Stomach (tissue), 9 donors: ENCODE results near the gene FYTTD1. TPM values are rescaled to one million over a fixed set of nuclear protein-coding genes. Genes with fewer than 3 reads are reported as not detected.
"Not testable (repeated sequence)": the region's sequence is repeated elsewhere in the genome, so short reads cannot be mapped to it uniquely, and the experiment has no call there.

Source experiments
- DNase-seq, 2 donors: peaks; one replicate each; pipeline versions ENCODE4 v3.0.0 to v3.0.0-alpha.2; 2013 to 2019
- H3K27ac ChIP-seq, 5 donors: fragments of 200-600 bp in 4 of 5; sonication (generic) in 4 of 5; one replicate each; pipeline ENCODE4 v1.5.1; 2013 to 2019; ENCODE audit warnings: mild to moderate bottlenecking in 1 of 5, moderate library complexity in 1 of 5
- H3K27me3 ChIP-seq, 3 donors: fragments of 200-600 bp; sonication (generic); one replicate each; pipeline ENCODE4 v1.5.1; 2017 to 2019; ENCODE audit warnings: mixed run types in 1 of 3
- H3K36me3 ChIP-seq, 4 donors: fragments of 200-600 bp; sonication (generic); 1 replicate in 3 of 4; 2 replicates in 1 of 4; pipeline ENCODE4 v1.5.1; 2016 to 2019
- H3K4me1 ChIP-seq, 4 donors: fragments of 200-600 bp; sonication (generic); one replicate each; pipeline ENCODE4 v1.5.1; 2016 to 2019
- H3K4me3 ChIP-seq, 4 donors: fragments of 200-600 bp; sonication (generic) in 3 of 4; one replicate each; pipeline ENCODE4 v1.5.1; 2016 to 2019; ENCODE audit warnings: mild to moderate bottlenecking in 1 of 4
- H3K9me3 ChIP-seq, 4 donors: fragments of 200-600 bp; sonication (generic); one replicate each; pipeline ENCODE4 v1.5.1; 2016 to 2019
- EP300 ChIP-seq: sonication (generic); formaldehyde crosslinking; IDR thresholded peaks from one replicate; pipeline ENCODE4 v1.6.1; 2017; ENCODE audit warnings: antibody characterized with exemption
- POLR2A ChIP-seq, 4 donors: fragments of 450-650 bp; IDR thresholded peaks; one replicate each; pipeline ENCODE4 v1.6.1; 2016; ENCODE audit warnings: antibody characterized with exemption in 4 of 4, control low read depth in 2 of 4, mild to moderate bottlenecking in 1 of 4, moderate library complexity in 1 of 4
- POLR2AphosphoS5 ChIP-seq, 3 donors: sonication (generic); formaldehyde crosslinking; IDR thresholded peaks; one replicate each; pipeline ENCODE4 v1.6.1; 2016; ENCODE audit warnings: antibody characterized with exemption in 3 of 3
- WGBS, 5 donors: extraction: QIAGEN DNeasy Blood & Tissue Kit in 3 of 5; methylation state at CpG; one replicate each; pipeline versions ENCODE4 v1.1.5 to v1.1.7; 2013 to 2018; 5-methylcytosine and 5-hydroxymethylcytosine counted together
- intact Hi-C: fragments of 100-400 bp; cut with DNase I; formaldehyde crosslinking; loops from one replicate; pipeline ENCODE4 v1.15.1; 2023; ENCODE audit warnings: low total_unique reads
- polyA plus RNA-seq, 3 donors: library from polyadenylated mRNA; stranded (reverse); fragments of 200-250 nt; gene quantifications; one replicate each; pipeline ENCODE4 v1.2.3, GENCODE V29; 2013
- total RNA-seq, 5 donors: library from RNA; depleted of rRNA; stranded (reverse); fragments of >200 nt; gene quantifications; one replicate each; pipeline versions ENCODE4 v1.1.0 to v1.2.3, GENCODE V29; 2014 to 2016
- TF ChIP-seq, protein P1 (sequence below), 7 experiments: fragments of 450-650 bp in 4 of 7; fragments of 200-600 bp in 3 of 7; sonication (generic) in 3 of 7; IDR thresholded peaks; one replicate each; pipeline ENCODE4 v1.5.1; 2016 to 2019; ENCODE audit warnings: antibody characterized with exemption in 7 of 7, control low read depth in 2 of 7, mild to moderate bottlenecking in 1 of 7
- donor health status: healthy with polysubstance abuse.
- donor health status: Bipolar disorder and iron deficiency.
- donor health status: healthy.

FYTTD1 gene
- total and polyA plus RNA-seq, 8 donors = 9.4 to 47.0 (median 27.9) TPM

DNA sequence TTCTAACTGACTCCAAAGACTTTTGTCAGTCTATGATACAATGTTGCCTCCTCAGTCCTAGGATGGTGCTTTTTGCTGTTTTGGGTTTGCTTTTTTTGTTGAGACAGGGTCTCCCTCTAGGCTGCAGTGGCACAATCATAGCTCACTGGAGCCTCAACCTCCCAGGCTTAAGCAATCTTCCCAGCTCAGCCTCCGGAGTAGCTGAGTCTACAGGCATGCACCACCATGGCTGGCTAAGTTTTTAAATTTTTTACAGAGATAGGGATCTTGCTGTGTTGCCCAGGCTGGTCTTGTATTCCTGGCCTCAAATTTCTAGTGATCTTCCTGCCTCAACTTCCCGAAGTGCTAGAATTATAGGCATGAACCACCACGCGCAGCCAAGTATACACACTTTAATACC is 35.4 kb upstream of the FYTTD1 start:
- Histone ChIP-seq H3K27ac (peak overlapping the region in 2 of 5 donors; percentile 83 to 90), H3K4me3 (no peak overlapping the region), H3K9me3 (no peaks in the 10 kb centered on the region), H3K4me1 (peaks cover 9 to 37% (median 11%) of the 10 kb centered on the region in 4 donors), H3K36me3 (peaks cover 0 to 36% (median 26%) of the 10 kb centered on the region in 4 donors), H3K27me3 (no peaks in the 10 kb centered on the region)
- TF ChIP-seq POLR2AphosphoS5 (IDR thresholded peaks at IDR 0.05) (no peak), POLR2A (IDR thresholded peaks at IDR 0.05) (no peak), EP300 (no peak)
- TF ChIP-seq, protein P1, sequence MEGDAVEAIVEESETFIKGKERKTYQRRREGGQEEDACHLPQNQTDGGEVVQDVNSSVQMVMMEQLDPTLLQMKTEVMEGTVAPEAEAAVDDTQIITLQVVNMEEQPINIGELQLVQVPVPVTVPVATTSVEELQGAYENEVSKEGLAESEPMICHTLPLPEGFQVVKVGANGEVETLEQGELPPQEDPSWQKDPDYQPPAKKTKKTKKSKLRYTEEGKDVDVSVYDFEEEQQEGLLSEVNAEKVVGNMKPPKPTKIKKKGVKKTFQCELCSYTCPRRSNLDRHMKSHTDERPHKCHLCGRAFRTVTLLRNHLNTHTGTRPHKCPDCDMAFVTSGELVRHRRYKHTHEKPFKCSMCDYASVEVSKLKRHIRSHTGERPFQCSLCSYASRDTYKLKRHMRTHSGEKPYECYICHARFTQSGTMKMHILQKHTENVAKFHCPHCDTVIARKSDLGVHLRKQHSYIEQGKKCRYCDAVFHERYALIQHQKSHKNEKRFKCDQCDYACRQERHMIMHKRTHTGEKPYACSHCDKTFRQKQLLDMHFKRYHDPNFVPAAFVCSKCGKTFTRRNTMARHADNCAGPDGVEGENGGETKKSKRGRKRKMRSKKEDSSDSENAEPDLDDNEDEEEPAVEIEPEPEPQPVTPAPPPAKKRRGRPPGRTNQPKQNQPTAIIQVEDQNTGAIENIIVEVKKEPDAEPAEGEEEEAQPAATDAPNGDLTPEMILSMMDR (IDR thresholded peaks at IDR 0.05) = no peak
- DNase-seq = no peak
- intact Hi-C loops = no loop called here
- 95 to 99% (median 98%) methylated on average over 4 of the region's 4 CpGs for WGBS, 5 donors

DNA sequence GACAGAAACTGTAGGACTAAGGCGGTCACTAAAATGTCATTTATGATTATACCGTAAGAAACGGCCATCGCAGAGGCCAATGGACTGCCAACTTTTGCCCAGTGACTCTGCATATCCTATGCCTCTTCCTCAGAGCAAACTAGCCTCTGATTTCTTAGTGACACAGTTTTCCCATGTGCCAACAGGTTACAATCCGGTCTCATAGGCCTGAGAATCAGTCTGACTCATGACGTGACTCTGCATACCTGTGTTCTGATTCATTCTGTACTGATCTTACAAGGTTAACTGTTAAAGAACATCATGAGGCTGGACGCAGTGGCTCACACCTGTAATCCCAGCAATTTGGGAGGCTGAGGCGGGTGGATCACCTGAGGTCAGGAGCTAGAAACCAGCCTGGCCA is 30.8 kb upstream of the FYTTD1 start:
- peaks cover 0 to 6% (median 0%) of the 10 kb centered on the region in 4 donors for H3K9me3 ChIP-seq
- H3K27ac ChIP-seq = peak overlapping the region in 1 of 5 donors; percentile 3
- peaks cover 0 to 8% (median 0%) of the 10 kb centered on the region in 4 donors for H3K4me1 ChIP-seq
- H3K27me3 ChIP-seq = no peaks in the 10 kb centered on the region
- intact Hi-C loops = no loop called here
- peak in 1 of 2 donors; percentile 25 for DNase-seq
- no peak overlapping the region for H3K4me3 ChIP-seq
- 80 to 86% (median 82%) methylated on average over 8 of the region's 8 CpGs for WGBS, 5 donors
- peak in 2 of 3 donors; percentile 10 to 55 for TF ChIP-seq POLR2AphosphoS5 (IDR thresholded peaks at IDR 0.05)
- TF ChIP-seq EP300 = no peak
- peaks cover 0 to 36% (median 26%) of the 10 kb centered on the region in 4 donors for H3K36me3 ChIP-seq

DNA sequence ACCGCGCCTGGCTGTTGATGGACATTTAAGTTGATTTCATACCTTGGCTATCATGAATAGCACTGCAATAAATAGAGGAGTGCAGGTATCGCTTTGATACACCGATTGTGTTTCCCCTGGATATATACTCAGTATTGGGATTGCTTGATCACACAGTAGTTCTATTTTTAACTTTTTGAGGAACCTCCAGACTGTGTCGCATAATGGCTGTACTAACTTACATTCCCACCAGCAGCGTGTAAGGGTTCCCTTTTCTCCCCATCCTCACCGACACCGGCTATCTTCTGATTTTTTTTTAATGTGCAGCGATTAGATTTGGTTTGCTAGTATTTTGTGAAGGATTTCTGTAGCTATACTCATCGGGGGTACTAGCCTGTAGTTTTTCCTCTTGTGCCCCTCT is 29.0 kb upstream of the FYTTD1 start:
- DNase-seq = no peak
- Histone ChIP-seq H3K9me3 (peaks cover 0 to 6% (median 0%) of the 10 kb centered on the region in 4 donors), H3K36me3 (peaks cover 0 to 23% (median 21%) of the 10 kb centered on the region in 4 donors), H3K4me3 (no peak overlapping the region), H3K4me1 (peaks cover 0 to 15% (median 0%) of the 10 kb centered on the region in 4 donors), H3K27me3 (no peaks in the 10 kb centered on the region), H3K27ac (no peak overlapping the region)
- intact Hi-C loops = no loop called here
- 95 to 98% (median 96%) methylated on average over 10 of the region's 10 CpGs for WGBS, 5 donors
- TF ChIP-seq POLR2AphosphoS5 (IDR thresholded peaks at IDR 0.05) (no peak), EP300 (no peak), POLR2A (IDR thresholded peaks at IDR 0.05) (no peak)
- TF ChIP-seq, protein P1 (IDR thresholded peaks at IDR 0.05) = no peak

DNA sequence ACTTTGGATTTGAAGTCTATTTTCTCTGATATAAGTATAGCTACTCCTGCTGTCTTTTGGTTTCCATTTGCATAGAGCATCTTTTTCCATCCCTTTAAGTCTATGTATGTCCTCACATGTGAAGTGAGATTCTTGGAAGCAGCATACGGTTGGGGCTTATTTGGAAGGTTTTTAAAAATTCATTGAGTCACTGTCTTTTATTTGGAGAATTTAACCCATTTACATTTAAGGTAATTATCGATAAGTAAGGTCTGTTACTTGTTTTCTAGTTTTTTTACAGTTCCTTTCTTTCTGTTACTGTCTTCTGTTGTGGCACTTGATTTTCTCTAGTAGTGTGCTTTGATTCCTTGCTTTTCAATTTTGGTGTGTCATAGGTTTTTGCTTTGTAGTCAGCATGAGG is 26.9 kb upstream of the FYTTD1 start:
- Histone ChIP-seq H3K4me1 (peaks cover 0 to 17% (median 0%) of the 10 kb centered on the region in 4 donors), H3K27ac (no peak overlapping the region), H3K27me3 (no peaks in the 10 kb centered on the region), H3K36me3 (peaks cover 0 to 3% (median 1%) of the 10 kb centered on the region in 4 donors), H3K9me3 (peaks cover 0 to 6% (median 0%) of the 10 kb centered on the region in 4 donors), H3K4me3 (no peak overlapping the region)
- no peak for DNase-seq
- intact Hi-C loops = no loop called here
- TF ChIP-seq EP300 = no peak
- TF ChIP-seq, protein P1 (IDR thresholded peaks at IDR 0.05) = no peak
- TF ChIP-seq POLR2A (IDR thresholded peaks at IDR 0.05) = no peak
- WGBS, 5 donors = 95 to 99% (median 97%) methylated on average over 2 of the region's 2 CpGs

DNA sequence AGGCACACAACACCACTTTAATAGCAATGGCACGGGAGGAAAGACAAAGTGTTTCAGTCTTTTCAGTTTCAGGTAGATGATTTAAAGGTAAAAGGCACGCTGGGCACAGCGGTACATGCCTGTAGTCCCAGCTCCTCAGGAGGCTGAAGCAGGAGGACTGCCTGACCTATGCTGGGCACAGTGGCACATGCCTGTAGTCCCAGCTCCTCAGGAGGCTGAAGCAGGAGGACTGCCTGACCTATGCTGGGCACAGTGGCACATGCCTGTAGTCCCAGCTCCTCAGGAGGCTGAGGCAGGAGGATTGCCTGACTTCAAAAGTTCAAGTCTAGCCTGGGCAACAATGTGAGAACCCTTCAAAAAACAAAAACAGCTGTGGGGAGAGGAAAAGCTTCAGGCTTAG is 21.8 kb upstream of the FYTTD1 start:
- H3K27me3 ChIP-seq, H3K27ac ChIP-seq, intact Hi-C loops, DNase-seq, H3K36me3 ChIP-seq, H3K4me3 ChIP-seq, H3K9me3 ChIP-seq: not testable (repeated sequence)
- 86 to 95% (median 92%) methylated on average over 3 of the region's 3 CpGs for WGBS, 5 donors
- H3K4me1 ChIP-seq = peaks cover 0 to 15% (median 0%) of the 10 kb centered on the region in 4 donors
